ENCODE results near the gene INPP4B.

INPP4B gene

DNA sequence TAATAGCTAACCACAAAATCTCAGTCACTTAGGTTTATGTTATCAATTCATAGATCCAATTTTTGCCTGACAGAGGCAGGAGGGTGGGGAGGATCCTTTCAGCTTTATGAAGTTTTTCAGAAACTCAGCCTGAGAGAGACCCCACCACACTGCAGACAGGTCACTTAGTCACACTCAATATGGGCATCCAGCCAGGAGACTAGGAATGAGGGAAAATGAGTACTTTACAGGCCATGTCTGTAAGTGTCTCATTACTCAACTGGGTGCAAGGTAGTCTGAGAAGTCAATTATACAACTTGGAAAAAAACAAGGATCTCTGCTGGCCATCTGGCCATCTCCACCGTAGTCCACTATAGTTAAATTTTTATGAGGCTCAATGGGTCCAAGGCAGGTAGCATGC is 365.9 kb downstream of the INPP4B start:
- Mint-ChIP-seq H3K27ac (no peak overlapping the region), H3K9me3 (no peaks in the 10 kb centered on the region), H3K4me3 (no peak overlapping the region), H3K4me1 (no peaks in the 10 kb centered on the region), H3K36me3 (no peaks in the 10 kb centered on the region), H3K27me3 (no peaks in the 10 kb centered on the region)
- ATAC-seq (ENCODE audit: low read depth): no peak
- no peak for DNase-seq (ENCODE audit: low spot score in 2 of 2)

DNA sequence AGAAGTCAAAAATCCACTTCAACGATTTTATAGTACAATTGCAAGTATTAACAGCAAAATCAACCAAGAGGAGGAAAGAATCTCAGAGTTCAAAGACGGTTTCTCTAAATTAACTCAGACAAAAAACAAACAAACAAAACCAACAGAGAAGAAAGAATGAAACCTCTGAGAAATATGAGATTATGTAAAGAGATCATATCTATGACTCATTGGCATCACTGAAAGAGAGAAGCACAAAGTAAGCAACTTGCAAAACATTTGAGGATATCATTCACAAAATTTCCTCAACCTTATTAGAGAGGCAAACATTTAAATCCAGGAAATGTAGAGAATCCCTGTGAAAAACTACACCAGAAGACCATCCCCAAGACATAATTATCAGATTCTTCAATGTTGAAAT is 370.4 kb downstream of the INPP4B start:
- Mint-ChIP-seq H3K4me3 (no peak overlapping the region), H3K27me3 (no peaks in the 10 kb centered on the region), H3K27ac (no peak overlapping the region), H3K4me1 (no peaks in the 10 kb centered on the region), H3K9me3 (no peaks in the 10 kb centered on the region), H3K36me3 (no peaks in the 10 kb centered on the region)
- ATAC-seq (ENCODE audit: low read depth): no peak
- DNase-seq (ENCODE audit: low spot score in 2 of 2): no peak

DNA sequence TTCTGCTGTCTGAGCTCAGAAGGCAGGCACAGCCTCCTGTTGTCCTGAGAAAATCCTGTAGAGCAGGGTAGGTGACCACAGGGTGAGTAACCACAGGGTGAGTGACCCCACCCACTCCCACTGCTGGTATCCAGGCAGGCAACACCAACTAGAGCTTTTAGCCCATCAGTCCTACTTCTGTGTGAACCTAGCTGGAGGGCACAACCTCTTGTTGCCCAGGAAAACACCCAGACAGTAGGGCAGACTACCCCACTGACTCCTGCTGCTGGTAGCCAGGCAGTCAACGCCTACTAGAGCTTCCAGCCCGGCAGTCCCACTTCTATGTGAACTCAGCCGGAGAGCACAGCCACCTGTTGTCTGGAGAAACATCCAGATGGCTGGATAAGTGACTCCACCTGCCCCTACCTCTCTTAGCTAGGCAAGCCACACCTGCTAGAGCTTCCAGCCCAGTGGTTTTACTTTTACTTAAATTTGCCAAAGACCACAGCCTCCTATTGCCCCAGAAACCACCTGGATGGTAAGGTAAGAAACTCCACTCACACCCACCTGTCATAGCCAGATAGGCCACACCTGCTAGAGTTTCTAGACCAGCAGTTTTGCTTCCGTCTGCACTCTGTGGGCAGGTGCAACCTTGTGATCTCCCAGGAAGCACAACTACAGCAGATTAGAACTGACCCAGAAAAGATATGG is 371.6 kb downstream of the INPP4B start:
- H3K4me3 Mint-ChIP-seq: no peak overlapping the region
- no peaks in the 10 kb centered on the region for H3K4me1 Mint-ChIP-seq
- no peaks in the 10 kb centered on the region for H3K36me3 Mint-ChIP-seq
- H3K9me3 Mint-ChIP-seq: no peaks in the 10 kb centered on the region
- H3K27me3 Mint-ChIP-seq: no peaks in the 10 kb centered on the region
- no peak for ATAC-seq (ENCODE audit: low read depth)
- H3K27ac Mint-ChIP-seq: no peak overlapping the region
- no peak for DNase-seq (ENCODE audit: low spot score in 2 of 2)

DNA sequence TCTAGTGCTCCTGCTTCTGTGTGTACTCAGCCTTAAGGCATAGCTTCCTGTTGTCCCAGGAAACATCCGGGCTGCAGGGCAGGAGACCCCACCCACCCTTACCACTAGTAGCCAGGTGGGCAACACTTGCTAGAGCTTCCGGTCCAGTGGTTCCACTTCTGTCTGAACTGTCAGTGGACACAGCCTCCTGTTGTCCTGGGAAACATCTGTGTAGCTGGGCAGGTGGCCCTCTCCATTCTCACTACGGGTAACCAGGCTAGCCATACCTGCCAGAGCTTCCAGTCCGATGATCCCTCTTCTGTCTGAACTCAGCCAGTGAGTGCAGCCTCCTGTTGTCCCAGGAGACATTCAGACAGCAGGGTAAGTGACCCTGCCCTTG is 372.2 kb downstream of the INPP4B start:
- Mint-ChIP-seq H3K36me3 (no peaks in the 10 kb centered on the region), H3K9me3 (no peaks in the 10 kb centered on the region), H3K4me1 (no peaks in the 10 kb centered on the region), H3K27ac (no peak overlapping the region), H3K4me3 (no peak overlapping the region), H3K27me3 (no peaks in the 10 kb centered on the region)
- no peak for ATAC-seq (ENCODE audit: low read depth)
- DNase-seq (ENCODE audit: low spot score in 2 of 2): no peak

DNA sequence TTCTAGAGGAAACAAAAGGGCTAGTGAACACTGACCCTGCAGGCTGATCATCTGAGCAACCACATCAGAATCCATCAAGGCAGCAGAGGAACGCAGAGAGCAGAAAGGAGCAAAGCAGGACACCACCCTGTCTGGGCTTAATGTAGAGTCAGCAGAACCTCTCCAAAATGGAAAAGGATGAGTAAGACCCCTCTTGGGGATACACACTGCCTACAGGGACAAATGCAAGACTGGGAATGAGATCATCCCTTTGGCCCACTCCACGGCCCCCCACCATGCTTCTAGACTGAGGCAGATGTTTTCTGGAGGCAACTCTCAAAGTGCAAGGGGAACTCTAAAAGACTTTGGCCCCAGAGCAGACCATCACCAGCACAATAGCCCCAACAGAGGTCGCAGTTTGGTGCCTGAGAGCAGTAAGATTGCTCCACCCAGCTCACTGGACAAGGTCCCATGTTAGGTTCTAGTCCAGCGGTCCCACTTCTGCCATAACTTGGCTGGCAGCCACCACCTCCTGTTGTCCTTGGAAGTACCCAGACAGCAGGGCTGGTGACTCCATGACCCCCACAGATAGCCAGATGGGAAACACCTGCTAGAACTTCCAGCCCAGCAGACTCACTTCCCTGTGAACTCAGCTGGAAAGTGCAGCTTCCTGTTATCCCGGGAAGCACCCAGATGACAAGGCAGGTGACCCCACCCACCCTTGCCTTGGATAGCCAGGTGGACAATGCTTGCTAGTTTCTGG is 372.7 kb downstream of the INPP4B start:
- no peak overlapping the region for H3K27ac Mint-ChIP-seq
- ATAC-seq (ENCODE audit: low read depth) (no peak), DNase-seq (ENCODE audit: low spot score in 2 of 2) (no peak)

DNA sequence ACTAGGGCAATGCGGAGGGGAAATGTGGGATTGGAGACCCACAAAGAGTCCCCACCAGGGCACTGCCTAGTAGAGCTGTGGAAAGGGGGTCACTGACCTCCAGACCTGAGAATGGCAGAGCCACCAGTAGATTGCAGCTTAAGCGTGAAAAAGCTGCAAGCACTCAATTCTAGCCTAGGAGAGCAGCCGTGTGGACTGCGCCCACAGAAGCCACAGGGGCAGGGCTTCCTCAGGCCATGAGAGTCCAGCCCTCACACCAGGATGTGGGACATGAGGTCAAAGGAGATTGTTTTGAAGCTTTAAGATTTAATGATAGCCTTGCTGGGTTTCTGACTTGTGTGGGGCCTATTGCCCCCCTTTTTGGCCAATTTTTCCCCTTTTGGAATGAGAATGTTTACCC is 379.0 kb downstream of the INPP4B start:
- no peaks in the 10 kb centered on the region for H3K4me1 Mint-ChIP-seq
- ATAC-seq (ENCODE audit: low read depth): no peak
- no peak overlapping the region for H3K4me3 Mint-ChIP-seq
- H3K27me3 Mint-ChIP-seq: peaks cover 2% of the 10 kb centered on the region
- no peaks in the 10 kb centered on the region for H3K9me3 Mint-ChIP-seq
- DNase-seq (ENCODE audit: low spot score in 2 of 2): no peak
- no peaks in the 10 kb centered on the region for H3K36me3 Mint-ChIP-seq
- no peak overlapping the region for H3K27ac Mint-ChIP-seq

More for the DNA sequence above, 372.7 kb downstream of the INPP4B start:
- no peaks in the 10 kb centered on the region for H3K4me1 Mint-ChIP-seq
- H3K36me3 Mint-ChIP-seq: no peaks in the 10 kb centered on the region
- no peaks in the 10 kb centered on the region for H3K9me3 Mint-ChIP-seq
- no peak overlapping the region for H3K4me3 Mint-ChIP-seq
- no peaks in the 10 kb centered on the region for H3K27me3 Mint-ChIP-seq

DNA sequence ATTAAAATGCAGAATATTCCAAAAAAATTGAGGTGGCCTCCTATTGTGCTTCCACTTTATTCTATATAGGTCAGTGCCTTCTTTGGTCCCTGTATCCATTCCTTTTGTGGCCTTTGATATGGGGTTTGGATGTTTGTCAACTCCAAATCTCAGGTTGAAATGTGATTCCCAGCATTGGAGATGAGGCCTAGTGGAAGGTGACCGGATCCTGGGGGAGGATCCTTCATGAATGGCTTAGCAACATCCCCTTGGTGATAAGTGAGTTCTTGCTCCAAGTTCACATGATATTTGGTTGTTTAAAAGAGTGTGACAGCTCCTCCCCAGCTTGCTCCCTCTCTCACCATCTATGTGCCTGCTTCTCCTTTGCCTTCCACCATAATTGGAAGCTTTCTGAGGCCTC is 380.6 kb downstream of the INPP4B start:
- H3K9me3 Mint-ChIP-seq: no peaks in the 10 kb centered on the region
- H3K4me3 Mint-ChIP-seq: no peak overlapping the region
- H3K27me3 Mint-ChIP-seq: peaks cover 2% of the 10 kb centered on the region
- ATAC-seq (ENCODE audit: low read depth): no peak
- no peak for DNase-seq (ENCODE audit: low spot score in 2 of 2)
- H3K36me3 Mint-ChIP-seq: no peaks in the 10 kb centered on the region
- H3K27ac Mint-ChIP-seq: no peak overlapping the region
- no peaks in the 10 kb centered on the region for H3K4me1 Mint-ChIP-seq

DNA sequence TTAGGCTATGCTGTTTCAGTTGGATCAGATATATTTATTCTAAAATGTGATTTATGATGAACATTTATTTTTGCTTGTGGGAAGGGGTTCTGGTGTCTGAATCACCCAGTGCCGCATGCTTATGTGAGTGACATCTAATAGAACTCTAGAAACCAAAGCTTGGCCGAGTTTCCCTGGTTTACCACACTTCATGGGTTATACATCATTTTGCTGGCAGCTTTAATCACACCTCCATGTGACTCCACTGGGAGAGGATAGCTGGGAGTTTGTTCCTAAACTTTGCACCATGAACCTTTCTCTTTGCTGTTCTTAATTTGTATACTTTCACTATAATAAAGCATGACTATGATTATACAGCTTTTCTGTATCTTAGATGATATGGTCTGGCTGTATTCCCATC is 382.9 kb downstream of the INPP4B start:
- DNase-seq (ENCODE audit: low spot score in 2 of 2): no peak
- H3K36me3 Mint-ChIP-seq: no peaks in the 10 kb centered on the region
- H3K27me3 Mint-ChIP-seq: peaks cover 2% of the 10 kb centered on the region
- H3K4me3 Mint-ChIP-seq: no peak overlapping the region
- ATAC-seq (ENCODE audit: low read depth): no peak
- H3K9me3 Mint-ChIP-seq: no peaks in the 10 kb centered on the region
- H3K4me1 Mint-ChIP-seq: no peaks in the 10 kb centered on the region
- no peak overlapping the region for H3K27ac Mint-ChIP-seq

DNA sequence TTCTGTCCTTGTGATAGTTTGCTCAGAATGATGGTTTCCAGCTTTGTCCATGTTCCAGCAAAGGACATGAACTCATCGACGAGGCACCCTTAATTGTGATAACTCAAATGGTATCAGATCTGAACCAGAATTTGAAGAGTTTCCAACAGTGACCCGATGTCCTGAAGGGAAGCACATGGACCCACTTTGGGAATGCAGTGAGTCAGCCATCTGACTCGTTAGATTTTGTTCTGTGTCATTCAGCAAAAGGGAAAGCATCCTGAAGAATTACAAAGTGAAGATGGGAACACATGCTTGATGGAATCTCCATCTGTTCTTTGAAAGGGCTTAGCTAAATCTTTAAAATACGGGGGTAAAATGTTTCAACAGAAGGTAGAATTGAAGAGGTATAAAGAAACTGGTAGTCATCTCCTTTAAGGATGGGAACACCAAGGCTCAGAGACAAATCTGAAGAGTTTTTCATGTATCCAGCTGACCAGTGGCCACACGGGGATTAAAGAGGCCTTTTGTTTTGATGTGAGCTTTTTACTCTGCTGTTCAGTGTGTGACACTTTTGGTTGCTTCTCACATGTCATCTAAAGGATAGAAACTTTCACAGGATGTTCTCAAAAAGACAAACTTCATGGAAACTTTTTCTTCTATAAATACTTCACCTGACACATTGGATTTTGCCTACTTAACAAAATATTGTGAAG is 393.8 kb downstream of the INPP4B start:
- Mint-ChIP-seq H3K27ac (no peak overlapping the region), H3K4me3 (no peak overlapping the region), H3K36me3 (no peaks in the 10 kb centered on the region), H3K27me3 (no peaks in the 10 kb centered on the region), H3K9me3 (no peaks in the 10 kb centered on the region), H3K4me1 (no peaks in the 10 kb centered on the region)
- ATAC-seq (ENCODE audit: low read depth) (no peak), DNase-seq (ENCODE audit: low spot score in 2 of 2) (no peak)

DNA sequence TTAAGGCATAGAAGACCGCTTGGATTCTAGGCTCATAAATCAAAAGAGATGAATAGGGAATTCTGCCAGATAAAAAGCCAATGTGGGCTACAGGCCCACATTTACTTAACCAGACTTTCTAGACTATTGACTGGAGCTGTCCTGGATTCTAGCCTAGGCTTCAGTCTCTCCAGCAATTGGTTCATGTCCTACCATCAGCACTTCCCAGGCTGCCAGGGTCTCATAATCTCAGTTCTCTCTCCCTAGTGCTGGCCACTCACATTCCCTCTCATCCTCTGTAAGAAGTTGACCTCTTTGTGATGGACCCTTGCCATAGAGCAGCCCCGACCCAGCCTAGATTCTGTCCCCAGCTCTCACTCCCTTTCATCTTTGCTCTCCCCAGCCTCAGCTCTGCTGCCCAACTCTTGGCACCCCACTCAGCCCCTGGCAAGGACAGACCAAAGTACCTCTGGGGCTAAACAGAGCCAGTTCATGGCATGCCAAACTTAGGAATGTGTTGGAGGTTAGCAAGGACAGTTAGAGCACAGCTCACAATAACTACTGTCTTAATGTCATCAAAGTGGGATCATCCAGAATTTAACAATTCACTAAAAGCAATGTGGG is 396.2 kb downstream of the INPP4B start:
- H3K4me3 Mint-ChIP-seq: no peak overlapping the region
- H3K36me3 Mint-ChIP-seq: no peaks in the 10 kb centered on the region
- no peak for DNase-seq (ENCODE audit: low spot score in 2 of 2)
- no peaks in the 10 kb centered on the region for H3K27me3 Mint-ChIP-seq
- no peak overlapping the region for H3K27ac Mint-ChIP-seq
- H3K9me3 Mint-ChIP-seq: no peaks in the 10 kb centered on the region
- no peaks in the 10 kb centered on the region for H3K4me1 Mint-ChIP-seq
- ATAC-seq (ENCODE audit: low read depth): no peak

DNA sequence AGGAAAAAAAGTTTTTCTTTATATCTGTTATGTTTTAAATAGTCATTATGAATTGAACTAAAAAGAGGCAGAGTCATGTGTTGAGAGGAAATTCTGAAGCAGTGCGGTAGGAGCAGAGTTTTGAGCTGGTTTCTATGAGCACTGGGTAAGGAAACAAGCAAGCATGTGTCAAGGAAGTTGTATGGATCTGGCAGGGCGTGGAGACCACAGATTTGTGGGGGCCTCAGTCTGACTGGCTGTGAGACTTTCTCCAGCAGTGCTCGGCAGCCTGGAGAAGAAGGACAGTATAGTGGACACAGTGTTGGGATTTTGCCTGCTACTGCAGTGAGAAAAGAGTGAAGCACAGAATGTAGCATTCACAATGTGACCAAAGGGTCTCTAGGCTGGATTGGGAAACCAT is 399.1 kb downstream of the INPP4B start:
- peaks cover 3% of the 10 kb centered on the region for H3K9me3 Mint-ChIP-seq
- H3K27me3 Mint-ChIP-seq: no peaks in the 10 kb centered on the region
- DNase-seq (ENCODE audit: low spot score in 2 of 2): no peak
- no peak for ATAC-seq (ENCODE audit: low read depth)
- H3K27ac Mint-ChIP-seq: no peak overlapping the region
- H3K4me1 Mint-ChIP-seq: no peaks in the 10 kb centered on the region
- no peak overlapping the region for H3K4me3 Mint-ChIP-seq
- H3K36me3 Mint-ChIP-seq: no peaks in the 10 kb centered on the region

DNA sequence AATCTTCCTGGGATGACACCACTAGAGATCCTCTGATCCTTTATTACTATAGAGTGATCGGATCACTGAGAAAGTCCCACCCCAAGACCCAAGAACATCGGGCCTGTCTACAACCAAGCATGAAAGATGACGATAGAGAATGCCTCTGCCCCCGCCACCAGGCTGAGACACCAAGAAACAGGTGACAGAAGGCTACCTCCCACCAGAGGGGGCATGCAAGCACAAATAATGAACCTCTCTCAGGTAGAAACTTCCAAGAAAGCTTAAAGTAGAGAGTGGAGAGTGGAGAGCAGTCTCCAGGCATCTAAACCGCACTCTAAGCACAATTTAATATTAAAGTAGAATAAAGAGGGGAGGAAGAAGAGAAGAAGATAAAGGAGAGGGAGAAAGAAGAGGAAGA is 402.6 kb downstream of the INPP4B start:
- no peak for DNase-seq (ENCODE audit: low spot score in 2 of 2)
- H3K9me3 Mint-ChIP-seq: peaks cover 6% of the 10 kb centered on the region
- no peaks in the 10 kb centered on the region for H3K4me1 Mint-ChIP-seq
- H3K27me3 Mint-ChIP-seq: no peaks in the 10 kb centered on the region
- no peaks in the 10 kb centered on the region for H3K36me3 Mint-ChIP-seq
- ATAC-seq (ENCODE audit: low read depth): no peak
- no peak overlapping the region for H3K27ac Mint-ChIP-seq
- no peak overlapping the region for H3K4me3 Mint-ChIP-seq

DNA sequence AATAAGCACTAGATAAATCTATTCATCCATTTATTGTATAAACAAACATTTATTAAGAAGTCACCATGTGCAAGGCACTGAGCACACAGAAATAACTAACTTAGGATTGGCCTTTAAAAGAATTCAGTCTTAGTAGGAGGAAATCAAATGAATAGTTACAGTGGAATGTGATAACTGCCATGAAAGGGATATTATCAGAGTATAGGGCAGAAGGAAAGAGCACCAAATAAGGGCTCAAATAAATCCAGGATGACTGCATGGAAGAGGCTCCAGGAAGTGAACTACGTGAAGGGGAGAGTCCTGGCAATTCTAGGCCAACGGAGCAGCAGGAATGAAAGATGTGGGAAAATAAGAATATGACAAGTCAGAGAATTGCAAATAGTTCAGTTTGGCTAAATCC is 406.0 kb downstream of the INPP4B start:
- Mint-ChIP-seq H3K4me1 (no peaks in the 10 kb centered on the region), H3K4me3 (no peak overlapping the region), H3K27me3 (no peaks in the 10 kb centered on the region), H3K36me3 (no peaks in the 10 kb centered on the region), H3K27ac (no peak overlapping the region), H3K9me3 (peaks cover 9% of the 10 kb centered on the region)
- DNase-seq (ENCODE audit: low spot score in 2 of 2) (no peak), ATAC-seq (ENCODE audit: low read depth) (no peak)

DNA sequence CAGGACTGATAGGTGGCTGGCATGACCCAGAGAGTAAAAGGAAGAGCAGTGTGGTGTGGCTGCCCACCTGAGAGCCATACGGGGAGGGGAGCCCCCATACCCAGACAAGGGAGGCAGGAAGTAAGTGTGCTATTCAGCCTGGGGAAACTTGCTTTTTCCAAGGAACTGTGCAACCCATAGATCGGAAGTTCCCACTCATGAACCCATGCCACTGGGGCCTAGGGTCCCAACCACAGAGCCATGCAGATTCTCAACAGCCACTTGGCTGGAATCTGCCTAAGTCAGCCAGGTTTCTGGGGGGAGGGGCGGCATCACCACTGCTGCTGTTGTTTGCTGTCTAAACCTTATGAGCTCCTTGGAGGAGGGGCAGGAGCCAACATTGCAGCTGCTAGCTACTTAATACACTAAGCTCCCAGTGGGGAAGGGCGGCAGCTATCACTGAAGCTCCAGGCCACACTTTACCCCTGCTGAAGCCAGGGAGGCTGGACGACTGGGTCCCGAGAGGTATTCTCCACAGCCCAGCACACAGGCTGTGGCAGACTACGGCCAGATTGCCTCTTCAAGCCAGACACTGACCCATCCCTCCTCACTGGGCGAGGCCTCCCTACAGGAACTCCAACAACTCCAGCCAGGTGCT is 410.4 kb downstream of the INPP4B start:
- Mint-ChIP-seq H3K27me3 (no peaks in the 10 kb centered on the region), H3K27ac (no peak overlapping the region), H3K9me3 (peaks cover 13% of the 10 kb centered on the region), H3K36me3 (no peaks in the 10 kb centered on the region), H3K4me3 (no peak overlapping the region), H3K4me1 (no peaks in the 10 kb centered on the region)
- no peak for ATAC-seq (ENCODE audit: low read depth)
- no peak for DNase-seq (ENCODE audit: low spot score in 2 of 2)
